HL-60 (cell line): ENCODE measurements around the gene MAOA.

Experiments
- TF ChIP-seq, protein P1 (sequence below): IDR thresholded peaks from one replicate; pipeline ENCODE4 v1.5.1; 2011; ENCODE audit warnings: low read length, control low read depth, inconsistent platforms; ENCODE audit not compliant: insufficient read depth
- TF ChIP-seq, protein P2 (sequence below): IDR thresholded peaks from 2 replicates; pipeline ENCODE4 v1.6.1; 2012; ENCODE audit warnings: low read depth; ENCODE audit not compliant: insufficient replicate concordance

DNA sequence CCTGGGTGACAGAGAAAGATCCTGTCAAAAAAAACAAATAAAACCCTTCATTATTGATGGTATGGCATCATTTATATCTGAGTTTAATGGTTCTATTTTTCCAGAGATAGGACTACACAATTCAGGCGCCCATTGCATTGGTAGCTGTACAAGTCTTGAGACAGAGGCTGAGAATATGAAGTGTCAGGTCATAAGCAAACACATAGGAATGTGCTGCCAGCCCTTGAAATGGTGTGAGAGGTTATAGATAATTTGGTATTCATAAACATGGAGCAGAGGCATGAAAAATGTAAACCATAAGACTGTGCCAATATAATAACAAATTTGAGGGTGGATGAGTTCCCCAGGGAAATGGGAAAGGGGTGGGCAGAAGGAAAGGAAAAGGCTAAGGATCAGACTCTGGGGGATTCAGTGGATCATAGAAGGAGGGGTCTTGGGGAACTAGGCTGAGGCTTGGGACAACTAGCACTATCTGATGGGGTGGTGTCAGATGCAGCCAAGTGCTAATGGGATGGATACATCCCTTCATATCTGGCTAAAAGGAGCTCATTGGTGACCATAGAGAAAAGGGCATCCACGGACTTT, 50.8 kb downstream of the MAOA start:
- TF ChIP-seq, protein P1, sequence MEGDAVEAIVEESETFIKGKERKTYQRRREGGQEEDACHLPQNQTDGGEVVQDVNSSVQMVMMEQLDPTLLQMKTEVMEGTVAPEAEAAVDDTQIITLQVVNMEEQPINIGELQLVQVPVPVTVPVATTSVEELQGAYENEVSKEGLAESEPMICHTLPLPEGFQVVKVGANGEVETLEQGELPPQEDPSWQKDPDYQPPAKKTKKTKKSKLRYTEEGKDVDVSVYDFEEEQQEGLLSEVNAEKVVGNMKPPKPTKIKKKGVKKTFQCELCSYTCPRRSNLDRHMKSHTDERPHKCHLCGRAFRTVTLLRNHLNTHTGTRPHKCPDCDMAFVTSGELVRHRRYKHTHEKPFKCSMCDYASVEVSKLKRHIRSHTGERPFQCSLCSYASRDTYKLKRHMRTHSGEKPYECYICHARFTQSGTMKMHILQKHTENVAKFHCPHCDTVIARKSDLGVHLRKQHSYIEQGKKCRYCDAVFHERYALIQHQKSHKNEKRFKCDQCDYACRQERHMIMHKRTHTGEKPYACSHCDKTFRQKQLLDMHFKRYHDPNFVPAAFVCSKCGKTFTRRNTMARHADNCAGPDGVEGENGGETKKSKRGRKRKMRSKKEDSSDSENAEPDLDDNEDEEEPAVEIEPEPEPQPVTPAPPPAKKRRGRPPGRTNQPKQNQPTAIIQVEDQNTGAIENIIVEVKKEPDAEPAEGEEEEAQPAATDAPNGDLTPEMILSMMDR = no peak
- TF ChIP-seq, protein P2, sequence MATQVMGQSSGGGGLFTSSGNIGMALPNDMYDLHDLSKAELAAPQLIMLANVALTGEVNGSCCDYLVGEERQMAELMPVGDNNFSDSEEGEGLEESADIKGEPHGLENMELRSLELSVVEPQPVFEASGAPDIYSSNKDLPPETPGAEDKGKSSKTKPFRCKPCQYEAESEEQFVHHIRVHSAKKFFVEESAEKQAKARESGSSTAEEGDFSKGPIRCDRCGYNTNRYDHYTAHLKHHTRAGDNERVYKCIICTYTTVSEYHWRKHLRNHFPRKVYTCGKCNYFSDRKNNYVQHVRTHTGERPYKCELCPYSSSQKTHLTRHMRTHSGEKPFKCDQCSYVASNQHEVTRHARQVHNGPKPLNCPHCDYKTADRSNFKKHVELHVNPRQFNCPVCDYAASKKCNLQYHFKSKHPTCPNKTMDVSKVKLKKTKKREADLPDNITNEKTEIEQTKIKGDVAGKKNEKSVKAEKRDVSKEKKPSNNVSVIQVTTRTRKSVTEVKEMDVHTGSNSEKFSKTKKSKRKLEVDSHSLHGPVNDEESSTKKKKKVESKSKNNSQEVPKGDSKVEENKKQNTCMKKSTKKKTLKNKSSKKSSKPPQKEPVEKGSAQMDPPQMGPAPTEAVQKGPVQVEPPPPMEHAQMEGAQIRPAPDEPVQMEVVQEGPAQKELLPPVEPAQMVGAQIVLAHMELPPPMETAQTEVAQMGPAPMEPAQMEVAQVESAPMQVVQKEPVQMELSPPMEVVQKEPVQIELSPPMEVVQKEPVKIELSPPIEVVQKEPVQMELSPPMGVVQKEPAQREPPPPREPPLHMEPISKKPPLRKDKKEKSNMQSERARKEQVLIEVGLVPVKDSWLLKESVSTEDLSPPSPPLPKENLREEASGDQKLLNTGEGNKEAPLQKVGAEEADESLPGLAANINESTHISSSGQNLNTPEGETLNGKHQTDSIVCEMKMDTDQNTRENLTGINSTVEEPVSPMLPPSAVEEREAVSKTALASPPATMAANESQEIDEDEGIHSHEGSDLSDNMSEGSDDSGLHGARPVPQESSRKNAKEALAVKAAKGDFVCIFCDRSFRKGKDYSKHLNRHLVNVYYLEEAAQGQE = no peak
